Thyroid gland (tissue), 4 donors: Measurements from ENCODE around the gene NEDD4L. TPM values are rescaled to one million over a fixed set of nuclear protein-coding genes. Genes with fewer than 3 reads are reported as not detected.

Experiments used
- DNase-seq, 2 donors: peaks; one replicate each; pipeline ENCODE4 v3.0.0-alpha.2; 2019
- H3K27ac ChIP-seq, 3 donors: fragments of 200-600 bp; sonication (generic); 1 replicate in 2 of 3; 2 replicates in 1 of 3; pipeline ENCODE4 v1.5.1; 2016 to 2019; ENCODE audit warnings: mild to moderate bottlenecking in 1 of 3, moderate library complexity in 1 of 3
- H3K27me3 ChIP-seq: fragments of 200-600 bp; sonication (generic); one replicate; pipeline ENCODE4 v1.5.1; 2019
- H3K36me3 ChIP-seq, 2 donors: fragments of 200-600 bp; sonication (generic); one replicate each; pipeline ENCODE4 v1.5.1; 2016 to 2019
- H3K4me1 ChIP-seq, 2 donors: fragments of 200-600 bp; sonication (generic); one replicate each; pipeline ENCODE4 v1.5.1; 2017 to 2019
- H3K4me3 ChIP-seq, 3 donors: fragments of 200-600 bp; sonication (generic); replicated peaks in 1 of 3; 1 replicate in 2 of 3; 2 replicates in 1 of 3; pipeline ENCODE4 v1.5.1; 2016; ENCODE audit warnings: mild to moderate bottlenecking in 1 of 3
- H3K9me3 ChIP-seq: fragments of 200-600 bp; sonication (generic); one replicate; pipeline ENCODE4 v1.5.1; 2017
- POLR2A ChIP-seq, 2 donors: fragments of 450-650 bp; IDR thresholded peaks; one replicate each; pipeline ENCODE4 v1.6.1; 2017; ENCODE audit warnings: antibody characterized with exemption in 2 of 2, mild to moderate bottlenecking in 2 of 2, moderate library complexity in 1 of 2
- WGBS, 2 donors: methylation state at CpG; one replicate each; pipeline ENCODE4 v1.1.5; 2017; 5-methylcytosine and 5-hydroxymethylcytosine counted together
- intact Hi-C: fragments of 100-400 bp; cut with DNase I; formaldehyde crosslinking; loops from one replicate; pipeline ENCODE4 v1.15.1; 2023
- microRNA counts, 2 donors: library from miRNA; unstranded; fragments of <30 nt; microRNA quantifications; one replicate each; lab custom pipeline; 2016 to 2017
- microRNA-seq: library from miRNA; unstranded; fragments of <30 nt; microRNA quantifications from one replicate; pipeline ENCODE4, GENCODE V29; 2016
- small RNA-seq: library from RNA; depleted of rRNA; stranded (forward); fragments of <200 nt; gene quantifications from one replicate; pipeline ENCODE3, GENCODE V24; 2016
- total RNA-seq, 4 donors: library from RNA; depleted of rRNA; stranded (reverse); fragments of >200 nt; gene quantifications; one replicate each; pipeline ENCODE4 v1.2.3, GENCODE V29; 2016
- TF ChIP-seq, protein P1 (sequence below), 6 experiments: fragments of 200-600 bp in 3 of 6; fragments of 450-650 bp in 3 of 6; sonication (generic) in 3 of 6; IDR thresholded peaks; one replicate each; pipeline ENCODE4 v1.5.1; 2016 to 2019; ENCODE audit warnings: antibody characterized with exemption in 6 of 6, mild to moderate bottlenecking in 2 of 6, inconsistent platforms in 1 of 6, moderate library complexity in 1 of 6

NEDD4L gene
- total RNA-seq, 4 donors from 2014 or later: 61.5 to 105 (median 78.0) TPM

- no peaks in the 10 kb centered on the region for H3K36me3 ChIP-seq
- no peaks in the 10 kb centered on the region for H3K4me1 ChIP-seq
- H3K27me3 ChIP-seq: no peaks in the 10 kb centered on the region
- no peak overlapping the region for H3K4me3 ChIP-seq
- no peak for DNase-seq
- H3K9me3 ChIP-seq: no peaks in the 10 kb centered on the region
- WGBS, 2 donors: 85 to 93% methylated on average over 11 of the region's 11 CpGs
- H3K27ac ChIP-seq: no peak overlapping the region
- no peak for TF ChIP-seq POLR2A (IDR thresholded peaks at IDR 0.05)
- TF ChIP-seq, protein P1, sequence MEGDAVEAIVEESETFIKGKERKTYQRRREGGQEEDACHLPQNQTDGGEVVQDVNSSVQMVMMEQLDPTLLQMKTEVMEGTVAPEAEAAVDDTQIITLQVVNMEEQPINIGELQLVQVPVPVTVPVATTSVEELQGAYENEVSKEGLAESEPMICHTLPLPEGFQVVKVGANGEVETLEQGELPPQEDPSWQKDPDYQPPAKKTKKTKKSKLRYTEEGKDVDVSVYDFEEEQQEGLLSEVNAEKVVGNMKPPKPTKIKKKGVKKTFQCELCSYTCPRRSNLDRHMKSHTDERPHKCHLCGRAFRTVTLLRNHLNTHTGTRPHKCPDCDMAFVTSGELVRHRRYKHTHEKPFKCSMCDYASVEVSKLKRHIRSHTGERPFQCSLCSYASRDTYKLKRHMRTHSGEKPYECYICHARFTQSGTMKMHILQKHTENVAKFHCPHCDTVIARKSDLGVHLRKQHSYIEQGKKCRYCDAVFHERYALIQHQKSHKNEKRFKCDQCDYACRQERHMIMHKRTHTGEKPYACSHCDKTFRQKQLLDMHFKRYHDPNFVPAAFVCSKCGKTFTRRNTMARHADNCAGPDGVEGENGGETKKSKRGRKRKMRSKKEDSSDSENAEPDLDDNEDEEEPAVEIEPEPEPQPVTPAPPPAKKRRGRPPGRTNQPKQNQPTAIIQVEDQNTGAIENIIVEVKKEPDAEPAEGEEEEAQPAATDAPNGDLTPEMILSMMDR (IDR thresholded peaks at IDR 0.05): no peak
- intact Hi-C loops: no loop called here
These were observed 402.5 kb downstream of the NEDD4L start for GRCh38 chr18:58446391-58447060.

DNA sequence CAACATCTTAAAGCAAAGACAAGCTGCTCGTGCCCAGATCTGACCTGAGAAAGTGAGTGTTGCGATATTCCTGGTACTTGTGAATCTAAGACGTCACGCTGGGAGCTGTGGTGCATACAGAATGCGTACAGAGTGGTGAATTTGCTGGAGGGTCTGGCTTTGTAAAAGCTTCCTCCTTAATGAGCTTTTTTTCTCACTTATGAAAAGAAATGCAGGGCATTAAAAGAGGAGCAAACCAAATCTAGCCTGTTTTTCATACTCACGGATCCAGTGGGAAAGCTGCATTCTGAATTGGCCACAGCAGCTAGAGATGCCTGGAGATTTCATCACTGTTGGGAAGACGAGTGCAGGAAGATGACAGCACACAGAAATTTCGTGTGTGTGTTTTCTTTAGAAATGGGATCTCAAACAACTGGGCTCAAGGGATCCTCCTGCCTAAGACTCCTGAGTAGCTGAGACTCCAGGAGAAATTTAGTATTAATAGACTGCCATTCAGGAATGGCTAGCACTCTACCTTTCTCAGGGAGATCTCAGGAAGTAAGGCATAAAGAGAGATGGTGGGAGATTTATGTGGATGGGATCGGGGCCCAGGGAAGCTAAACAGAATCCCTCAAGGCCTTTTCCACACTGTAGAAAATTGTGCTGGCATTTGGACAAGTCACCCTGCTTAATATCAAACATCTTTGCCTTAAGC lies 403.5 kb downstream of the NEDD4L start:
- no peak overlapping the region for H3K4me3 ChIP-seq
- no peak overlapping the region for H3K27ac ChIP-seq
- no peak for TF ChIP-seq POLR2A (IDR thresholded peaks at IDR 0.05)
- TF ChIP-seq, protein P1 (IDR thresholded peaks at IDR 0.05): no peak

GRCh38 chr18:58449464-58449863 lies 405.4 kb downstream of the NEDD4L start:
- H3K27me3 ChIP-seq: no peaks in the 10 kb centered on the region
- no peak for DNase-seq
- no peaks in the 10 kb centered on the region for H3K36me3 ChIP-seq
- WGBS, 2 donors: 71 to 74% methylated on average over 5 of the region's 5 CpGs
- H3K4me3 ChIP-seq: no peak overlapping the region
- H3K4me1 ChIP-seq: no peaks in the 10 kb centered on the region
- intact Hi-C loops: no loop called here
- H3K27ac ChIP-seq: no peak overlapping the region
- TF ChIP-seq, protein P1 (IDR thresholded peaks at IDR 0.05): no peak
- no peak for TF ChIP-seq POLR2A (IDR thresholded peaks at IDR 0.05)
- H3K9me3 ChIP-seq: no peaks in the 10 kb centered on the region

More for the DNA sequence above, 403.5 kb downstream of the NEDD4L start:
- Histone ChIP-seq H3K27me3 (no peaks in the 10 kb centered on the region), H3K9me3 (no peaks in the 10 kb centered on the region), H3K36me3 (no peaks in the 10 kb centered on the region), H3K4me1 (no peaks in the 10 kb centered on the region)
- intact Hi-C loops: no loop called here
- peak; percentile 8 to 19 for DNase-seq
- WGBS, 2 donors: 38 to 49% methylated on average over 9 of the region's 9 CpGs

MicroRNA genes within 50 kb of the gene (microRNA counts, 767-probe panel; counts per million panel counts)
- microRNA hsa-miR-122-5p (lab: Ali Mortazavi, UCI): 0 counts per million in 2 donors

Small RNA genes lying within 50 kb of the gene (microRNA-seq; reads per million reads assigned to microRNA genes)
- not detected for gene MIR3591

Small RNA genes lying within 50 kb of the gene (small RNA-seq; reads per million reads assigned to genes)
- gene HMGN1P30: not detected
- gene MIR3591: not detected

Other genes with a start within 250 kb of the NEDD4L start
- 10 to 100 TPM; 45.8 to 71.8 (median 58.2) TPM for gene ATP8B1, start 240.9 kb upstream of the NEDD4L start, total RNA-seq